ENCODE data around the gene RHOB. TPM values are rescaled to one million over a fixed set of nuclear protein-coding genes. Genes with fewer than 3 reads are reported as not detected.

RHOB gene
- polyA plus RNA-seq, 3 donors = 43.3 to 602 (median 66.3) TPM

DNA sequence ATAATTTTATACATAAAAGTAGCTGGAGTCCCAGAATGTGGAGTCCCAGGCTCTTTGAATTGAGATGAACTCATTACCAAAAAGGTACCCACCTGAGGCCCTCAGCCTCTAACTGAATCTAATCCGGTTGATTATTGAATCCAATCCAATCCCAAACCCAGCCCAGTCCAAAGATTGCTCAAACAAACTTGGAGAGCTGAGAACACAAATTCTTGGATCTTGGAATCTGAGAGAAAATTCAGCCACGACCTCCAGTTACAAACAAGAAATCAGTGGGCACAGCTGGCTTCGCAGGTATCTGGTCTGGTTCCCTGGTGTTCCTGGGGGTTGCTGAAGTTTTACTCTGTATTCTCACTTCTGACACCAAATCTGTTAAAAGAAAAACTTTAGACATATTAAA, 28.4 kb upstream of the RHOB start:
- WGBS (ENCODE audit: insufficient coverage) = 80% methylated on average over 1 of the region's 3 CpGs
- H3K4me3 ChIP-seq (replicated peaks in 1 of 3; ENCODE audit: low read depth in 2 of 3, low read length in 3 of 3) = no peak overlapping the region
- Mint-ChIP-seq H3K9me3 (peaks cover 0 to 10% (median 2%) of the 10 kb centered on the region in 7 donors), H3K36me3 (peaks cover 8 to 12% of the 10 kb centered on the region in 2 donors), H3K27me3 (ENCODE audit: low read depth in 3 of 3) (peaks cover 0 to 4% (median 1%) of the 10 kb centered on the region in 3 donors), H3K4me3 (no peak overlapping the region), H3K4me1 (peaks cover 47% of the 10 kb centered on the region), H3K27ac (no peak overlapping the region)
- H2AFZ ChIP-seq (ENCODE audit: insufficient read depth, low read depth, low read length, poor library complexity, severe bottlenecking) = no peak overlapping the region
- no peak overlapping the region for H3K9ac ChIP-seq (ENCODE audit: insufficient read depth, low read length, poor library complexity, severe bottlenecking)
- H4K20me1 ChIP-seq (ENCODE audit: insufficient read depth, low read length) = no peaks in the 10 kb centered on the region
- H3K4me1 ChIP-seq (ENCODE audit: control insufficient read depth in 1 of 2, insufficient read depth in 2 of 2, low read length in 2 of 2) = peaks cover 36 to 46% of the 10 kb centered on the region in 2 donors
- no peaks in the 10 kb centered on the region for H3K36me3 ChIP-seq (replicated peaks in 1 of 2; ENCODE audit: control insufficient read depth in 1 of 2, insufficient read depth in 2 of 2, low read length in 2 of 2)
- no peak for DNase-seq
- H3K9me3 ChIP-seq (replicated peaks in 1 of 2; ENCODE audit: control insufficient read depth in 1 of 2, insufficient read depth in 1 of 2, low read length in 2 of 2) = peaks cover 0 to 3% of the 10 kb centered on the region in 2 donors
- no peaks in the 10 kb centered on the region for H3K27me3 ChIP-seq (ENCODE audit: control insufficient read depth in 2 of 2, insufficient read depth in 2 of 2, low read length in 2 of 2)
- no peak for TF ChIP-seq CTCF (IDR thresholded peaks at IDR 0.05)
- peaks cover 9% of the 10 kb centered on the region for H3K79me2 ChIP-seq (ENCODE audit: insufficient read depth, low read length)
- no peak overlapping the region for H3K27ac ChIP-seq (ENCODE audit: low read depth in 1 of 2, low read length in 2 of 2)
- intact Hi-C loops (cut with micrococcal nuclease) = no loop called here
- no peak overlapping the region for H3K4me2 ChIP-seq (replicated peaks; ENCODE audit: extremely low read depth, low read length, poor library complexity, severe bottlenecking)

- peak overlapping the region; percentile 12 to 32 for H3K27ac ChIP-seq (ENCODE audit: low read depth in 1 of 2, low read length in 2 of 2)
- H3K4me3 ChIP-seq (replicated peaks in 1 of 3; ENCODE audit: low read depth in 2 of 3, low read length in 3 of 3) = no peak overlapping the region
- intact Hi-C loops (cut with micrococcal nuclease) = no loop called here
- Mint-ChIP-seq H3K36me3 (peaks cover 8 to 12% of the 10 kb centered on the region in 2 donors), H3K27me3 (ENCODE audit: low read depth in 3 of 3) (peaks cover 0 to 4% (median 1%) of the 10 kb centered on the region in 3 donors), H3K4me3 (no peak overlapping the region), H3K27ac (peak overlapping the region in 4 of 7 donors; percentile 14 to 72 (median 24)), H3K9me3 (peaks cover 0 to 6% (median 2%) of the 10 kb centered on the region in 7 donors), H3K4me1 (peaks cover 53% of the 10 kb centered on the region)
- H4K20me1 ChIP-seq (ENCODE audit: insufficient read depth, low read length) = no peaks in the 10 kb centered on the region
- TF ChIP-seq CTCF (IDR thresholded peaks at IDR 0.05) = no peak
- H3K9ac ChIP-seq (ENCODE audit: insufficient read depth, low read length, poor library complexity, severe bottlenecking) = no peak overlapping the region
- 79% methylated on average over 8 of the region's 8 CpGs for WGBS (ENCODE audit: insufficient coverage)
- H3K27me3 ChIP-seq (ENCODE audit: control insufficient read depth in 2 of 2, insufficient read depth in 2 of 2, low read length in 2 of 2) = no peaks in the 10 kb centered on the region
- H3K79me2 ChIP-seq (ENCODE audit: insufficient read depth, low read length) = peaks cover 9% of the 10 kb centered on the region
- peak overlapping the region; percentile 64 for H2AFZ ChIP-seq (ENCODE audit: insufficient read depth, low read depth, low read length, poor library complexity, severe bottlenecking)
- DNase-seq = no peak
- H3K9me3 ChIP-seq (replicated peaks in 1 of 2; ENCODE audit: control insufficient read depth in 1 of 2, insufficient read depth in 1 of 2, low read length in 2 of 2) = peaks cover 0 to 3% of the 10 kb centered on the region in 2 donors
- H3K36me3 ChIP-seq (replicated peaks in 1 of 2; ENCODE audit: control insufficient read depth in 1 of 2, insufficient read depth in 2 of 2, low read length in 2 of 2) = no peaks in the 10 kb centered on the region
- H3K4me2 ChIP-seq (replicated peaks; ENCODE audit: extremely low read depth, low read length, poor library complexity, severe bottlenecking) = no peak overlapping the region
- H3K4me1 ChIP-seq (ENCODE audit: control insufficient read depth in 1 of 2, insufficient read depth in 2 of 2, low read length in 2 of 2) = peaks cover 42 to 52% of the 10 kb centered on the region in 2 donors
These were observed 27.8 kb upstream of the RHOB start for GRCh38 chr2:20419007-20419576.
